Measurements from ENCODE around the gene MAOA. TPM values are rescaled to one million over a fixed set of nuclear protein-coding genes. Genes with fewer than 3 reads are reported as not detected.

MAOA gene
- total RNA-seq, 2 donors from 2014 or later: 307 to 349 TPM

GRCh38 chrX:43706786-43707370 is 50.8 kb downstream of the MAOA start:
- Histone ChIP-seq H3K4me3 (no peak overlapping the region), H3K36me3 (no peaks in the 10 kb centered on the region), H3K4me1 (no peaks in the 10 kb centered on the region), H3K9me3 (no peaks in the 10 kb centered on the region), H3K27ac (no peak overlapping the region), H3K9ac (ENCODE audit: low read depth in 2 of 2, low read length in 2 of 2) (no peak overlapping the region), H3K27me3 (no peaks in the 10 kb centered on the region)
- intact Hi-C loops (cut with DNase I): no loop called here
- no peak for TF ChIP-seq CTCF (IDR thresholded peaks at IDR 0.05)
- DNase-seq: no peak

- TF ChIP-seq CTCF (IDR thresholded peaks at IDR 0.05): no peak
- intact Hi-C loops (cut with DNase I): no loop called here
- peak; percentile 77 for DNase-seq
- peak overlapping the region in 1 of 2 donors; percentile 4 for H3K9ac ChIP-seq (ENCODE audit: low read depth in 2 of 2, low read length in 2 of 2)
- peak overlapping the region; percentile 26 for H3K27ac ChIP-seq
- no peak overlapping the region for H3K4me3 ChIP-seq
- H3K27me3 ChIP-seq: no peaks in the 10 kb centered on the region
- no peaks in the 10 kb centered on the region for H3K4me1 ChIP-seq
- no peaks in the 10 kb centered on the region for H3K9me3 ChIP-seq
- no peaks in the 10 kb centered on the region for H3K36me3 ChIP-seq
Measured at GRCh38 chrX:43707812-43708548, 51.9 kb downstream of the MAOA start.

GRCh38 chrX:43716144-43716543 is 60.0 kb downstream of the MAOA start:
- Histone ChIP-seq H3K9me3 (no peaks in the 10 kb centered on the region), H3K4me1 (no peaks in the 10 kb centered on the region), H3K27ac (no peak overlapping the region), H3K36me3 (no peaks in the 10 kb centered on the region), H3K27me3 (no peaks in the 10 kb centered on the region), H3K4me3 (no peak overlapping the region), H3K9ac (ENCODE audit: low read depth in 2 of 2, low read length in 2 of 2) (no peak overlapping the region)
- TF ChIP-seq CTCF (IDR thresholded peaks at IDR 0.05): no peak
- intact Hi-C loops (cut with DNase I): no loop called here
- no peak for DNase-seq

GRCh38 chrX:43716696-43717095 is 60.6 kb downstream of the MAOA start:
- intact Hi-C loops (cut with DNase I): no loop called here
- Histone ChIP-seq H3K27ac (no peak overlapping the region), H3K9me3 (no peaks in the 10 kb centered on the region), H3K4me3 (no peak overlapping the region), H3K36me3 (no peaks in the 10 kb centered on the region), H3K4me1 (no peaks in the 10 kb centered on the region), H3K27me3 (no peaks in the 10 kb centered on the region), H3K9ac (ENCODE audit: low read depth in 2 of 2, low read length in 2 of 2) (no peak overlapping the region)
- TF ChIP-seq CTCF (IDR thresholded peaks at IDR 0.05): no peak
- no peak for DNase-seq

- Histone ChIP-seq H3K4me1 (no peaks in the 10 kb centered on the region), H3K9me3 (no peaks in the 10 kb centered on the region), H3K27ac (no peak overlapping the region), H3K36me3 (no peaks in the 10 kb centered on the region), H3K4me3 (no peak overlapping the region), H3K9ac (ENCODE audit: low read depth in 2 of 2, low read length in 2 of 2) (no peak overlapping the region), H3K27me3 (no peaks in the 10 kb centered on the region)
- no peak for TF ChIP-seq CTCF (IDR thresholded peaks at IDR 0.05)
- intact Hi-C loops (cut with DNase I): no loop called here
- DNase-seq: no peak
Measured at GRCh38 chrX:43717161-43717560, 61.1 kb downstream of the MAOA start.
